SK-MEL-5 (cell line): ENCODE data around the gene GPC6. TPM values are rescaled to one million over a fixed set of nuclear protein-coding genes. Genes with fewer than 3 reads are reported as not detected.

Source experiments
- DNase-seq: peaks from one replicate; pipeline ENCODE4 v3.0.0-alpha.2; 2016; ENCODE audit warnings: low read depth, low spot score
- in situ Hi-C: cut with HindIII; loops from 2 replicates; pipeline ENCODE4 v1.10.0; 2016; ENCODE audit warnings: low sequenced_read_pairs, high pct_unique_total_duplicates, low pct_unique_long_range_greater_than_20kb
- total RNA-seq: library from RNA; depleted of rRNA; stranded (reverse); fragments of >200 nt; shearing (Covaris generic); gene quantifications from 2 replicates; pipeline ENCODE4 v1.2.3, GENCODE V29; 2014

GPC6 gene
- total RNA-seq, 1 experiment from 2014 or later = 6.6 TPM

DNA sequence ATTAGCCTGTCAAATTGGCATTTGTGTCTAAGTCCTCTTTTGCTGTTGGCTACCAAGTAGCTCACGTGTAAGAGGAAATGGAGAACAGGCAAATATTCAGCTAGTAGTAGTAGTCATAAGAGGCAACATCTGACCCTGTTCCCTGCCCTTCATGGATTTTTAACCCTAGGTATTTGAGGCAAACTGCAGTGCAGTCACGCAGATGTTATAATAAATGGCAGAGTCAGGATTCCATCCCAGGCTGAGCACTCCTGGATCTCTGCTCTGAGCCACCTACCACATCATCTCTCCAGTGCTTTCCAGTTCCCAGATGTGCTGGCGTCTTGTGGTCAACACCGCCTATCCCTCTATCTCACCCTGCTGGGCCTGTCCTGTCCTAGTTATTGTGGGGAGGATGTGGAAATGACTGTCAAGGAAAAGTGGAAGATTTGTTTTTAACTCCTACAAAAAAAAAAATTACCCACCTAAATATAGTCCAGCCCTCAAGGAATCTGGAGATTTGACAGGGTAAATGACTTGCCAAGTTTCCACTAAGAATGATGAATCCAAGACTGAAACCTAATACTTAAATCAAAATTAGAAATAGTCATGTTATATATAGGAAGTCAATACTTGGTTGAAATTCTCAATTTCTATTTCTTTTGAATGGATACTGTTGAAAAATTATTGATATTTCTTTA lies 322.9 kb downstream of the GPC6 start:
- DNase-seq = no peak
- in situ Hi-C loops = no loop called here

DNA sequence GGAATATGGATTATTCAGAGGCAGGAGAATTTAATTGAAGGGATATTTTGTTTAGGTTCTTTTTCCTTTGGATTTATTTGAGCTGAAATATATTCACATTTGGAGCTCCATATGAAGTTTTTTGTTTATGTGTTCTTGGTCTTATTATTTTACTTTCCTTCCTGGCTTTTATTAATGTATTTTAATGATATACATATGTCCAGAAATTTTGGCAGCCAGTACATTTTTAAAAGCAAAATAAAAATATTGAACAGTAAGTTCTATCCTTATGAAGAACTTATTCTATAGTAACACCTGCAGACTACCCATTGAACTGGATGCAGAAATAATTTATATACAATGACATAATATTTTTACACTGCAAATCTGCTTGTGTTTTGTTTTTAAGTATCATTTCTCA lies 323.6 kb downstream of the GPC6 start:
- DNase-seq = no peak
- in situ Hi-C loops = no loop called here

DNA sequence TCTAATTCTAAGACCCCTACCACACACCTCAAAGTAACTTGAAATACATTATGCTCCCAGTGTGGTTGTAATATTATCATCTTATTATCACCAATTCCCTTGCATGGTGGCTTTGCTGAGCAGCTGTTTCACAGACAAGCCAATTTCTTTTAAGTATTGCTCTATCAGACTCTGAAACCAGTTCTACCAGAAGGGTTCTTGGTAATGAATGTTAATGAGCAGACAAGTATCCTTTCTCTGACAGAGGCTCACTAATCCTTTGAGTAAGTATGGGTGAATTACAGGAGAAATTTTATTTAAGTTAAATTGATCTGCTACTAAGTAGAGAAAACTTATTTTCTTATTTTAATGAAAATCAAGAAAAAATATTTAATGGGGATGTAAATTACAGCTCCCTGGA lies 326.0 kb downstream of the GPC6 start:
- in situ Hi-C loops = no loop called here
- no peak for DNase-seq

DNA sequence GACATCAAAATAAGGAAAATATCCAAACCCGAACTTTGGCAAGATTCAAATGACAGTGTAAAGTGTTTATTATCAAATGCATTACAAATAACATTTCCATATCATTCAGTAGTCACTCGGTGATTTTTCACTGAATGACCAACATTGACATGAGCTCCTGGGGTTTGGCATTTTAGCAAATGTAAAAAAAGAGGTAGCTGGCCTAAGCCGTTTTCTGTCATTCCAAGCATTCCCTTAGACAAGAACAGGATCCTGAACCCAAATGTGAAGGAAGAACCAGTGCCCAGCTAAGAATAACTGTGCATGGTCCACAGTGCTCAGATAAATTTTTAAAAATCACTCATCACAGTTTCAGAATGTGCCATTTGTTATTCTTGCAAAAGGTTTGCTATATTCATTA lies 327.9 kb downstream of the GPC6 start:
- DNase-seq = no peak
- in situ Hi-C loops = no loop called here

DNA sequence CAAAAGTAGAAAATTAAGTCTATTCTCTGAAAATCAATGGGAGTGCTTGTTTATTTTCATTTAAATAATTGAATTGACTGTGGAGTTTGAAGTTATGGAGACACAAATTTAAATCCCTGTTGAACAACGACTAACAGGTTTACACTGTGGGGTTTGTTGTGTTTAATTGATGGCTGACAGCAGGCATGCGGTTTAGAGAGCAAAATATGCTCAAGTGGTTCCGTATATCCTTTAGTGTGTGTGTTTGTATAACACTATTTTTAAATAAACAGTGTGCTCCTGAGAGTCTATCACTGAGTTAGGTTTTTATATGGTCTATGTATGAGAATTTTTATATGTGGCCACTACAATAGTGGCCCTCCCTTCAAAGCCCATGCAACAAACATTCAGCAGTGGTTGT lies 332.0 kb downstream of the GPC6 start:
- in situ Hi-C loops = no loop called here
- DNase-seq = no peak

DNA sequence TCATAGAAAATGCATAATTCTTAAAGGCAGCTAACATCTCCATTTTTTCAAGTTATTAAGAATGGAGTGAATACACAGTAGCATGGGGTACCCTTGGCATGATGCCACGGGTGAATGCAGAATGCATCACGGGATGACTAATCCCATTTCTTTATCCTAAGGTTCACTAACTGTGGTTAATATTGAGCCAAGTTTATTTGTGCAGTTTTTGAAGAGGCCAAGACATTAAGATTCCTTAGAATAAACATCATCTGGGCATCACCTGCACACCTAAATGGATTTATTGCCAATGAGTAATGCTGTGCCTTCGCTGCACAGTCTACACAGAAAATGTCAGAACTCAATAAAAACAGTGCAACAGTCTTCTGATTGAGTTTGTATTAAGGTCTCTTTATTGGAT lies 333.1 kb downstream of the GPC6 start:
- no peak for DNase-seq
- in situ Hi-C loops = no loop called here

DNA sequence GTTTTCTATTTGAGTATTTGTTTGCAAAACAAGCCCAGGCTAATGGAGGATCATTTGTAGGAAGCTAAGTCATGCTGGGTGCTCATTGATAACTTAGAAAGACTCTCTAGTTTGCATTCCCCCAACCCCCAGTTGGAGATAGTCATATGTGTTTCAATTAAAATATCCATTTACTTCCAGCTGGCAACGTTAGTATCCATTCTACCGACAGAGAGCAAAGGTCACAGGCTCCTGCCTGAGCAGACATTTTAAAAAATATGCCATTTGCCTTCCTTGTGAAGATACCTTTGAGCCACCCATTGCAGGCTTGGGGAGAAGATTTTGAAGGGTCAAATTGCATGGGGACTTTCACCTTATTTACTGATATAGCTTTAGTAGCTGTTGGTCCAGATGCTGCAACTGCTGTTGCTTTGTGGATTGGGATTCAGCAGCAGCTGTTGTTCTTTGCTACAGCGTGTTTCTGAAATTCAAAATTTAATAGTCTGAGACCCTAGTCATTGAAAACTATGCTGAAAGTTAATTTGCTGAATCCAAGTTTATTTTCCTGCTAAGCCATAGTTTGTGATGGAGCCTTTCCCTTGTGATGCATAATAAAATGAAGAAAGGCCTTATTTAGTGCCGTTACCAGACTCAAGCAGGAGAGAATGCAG lies 335.1 kb downstream of the GPC6 start:
- DNase-seq = no peak
- in situ Hi-C loops = no loop called here

DNA sequence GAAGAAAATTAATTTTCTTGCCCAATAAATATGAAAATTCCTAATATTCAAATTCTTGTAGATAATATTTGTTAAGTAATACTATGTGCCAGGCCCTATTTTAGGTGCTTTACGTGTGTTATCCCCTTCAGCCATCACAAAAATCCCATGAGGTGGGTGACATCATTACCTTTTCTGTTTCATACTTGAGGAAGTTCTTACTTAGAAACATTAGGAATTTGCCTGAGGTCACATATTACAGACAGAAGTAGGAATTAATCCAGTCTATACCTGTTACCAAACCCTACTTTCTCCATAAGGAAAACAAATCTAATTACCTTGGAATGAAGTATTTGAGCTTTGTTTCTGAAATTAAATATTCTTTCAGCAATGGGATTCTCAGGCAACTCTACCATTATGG lies 336.1 kb downstream of the GPC6 start:
- in situ Hi-C loops = no loop called here
- DNase-seq = no peak

DNA sequence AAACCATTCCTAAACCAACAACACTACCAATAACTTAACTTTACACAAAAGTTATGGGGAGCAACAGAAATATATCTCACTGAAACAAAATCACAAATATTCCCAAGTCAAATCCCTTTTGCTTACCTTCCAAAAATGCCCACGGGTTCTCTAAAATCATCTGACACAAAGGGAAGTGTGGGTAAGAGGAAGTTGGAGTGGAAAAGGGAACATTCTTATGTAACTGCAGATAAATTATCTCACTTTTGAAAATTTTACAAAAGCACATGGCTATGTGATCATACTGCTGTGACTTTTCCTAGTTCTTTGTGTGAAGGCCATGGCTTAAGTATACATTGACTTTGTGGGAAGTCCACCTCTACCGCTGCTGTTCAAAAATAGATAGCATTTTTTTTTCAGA lies 350.5 kb downstream of the GPC6 start:
- in situ Hi-C loops = no loop called here
- DNase-seq = no peak

DNA sequence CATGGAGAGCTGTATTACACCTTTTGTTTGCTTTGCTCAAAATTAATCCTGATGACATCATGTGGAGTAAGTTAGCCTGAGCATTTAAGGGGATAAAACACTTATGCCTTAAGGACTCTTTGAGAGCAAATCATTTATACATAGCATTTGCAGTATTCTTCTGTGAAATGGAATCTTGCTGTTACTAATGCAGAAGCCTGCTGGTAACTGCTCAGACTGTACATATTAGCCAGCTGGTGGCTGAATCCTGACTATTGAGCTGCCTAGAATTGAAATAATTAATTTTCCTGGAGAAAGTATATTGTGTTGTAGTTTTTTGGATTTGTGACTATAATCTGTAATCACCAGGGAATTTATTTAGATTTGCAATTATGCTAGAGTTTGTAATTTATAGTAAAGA lies 363.2 kb downstream of the GPC6 start:
- in situ Hi-C loops = no loop called here
- no peak for DNase-seq

DNA sequence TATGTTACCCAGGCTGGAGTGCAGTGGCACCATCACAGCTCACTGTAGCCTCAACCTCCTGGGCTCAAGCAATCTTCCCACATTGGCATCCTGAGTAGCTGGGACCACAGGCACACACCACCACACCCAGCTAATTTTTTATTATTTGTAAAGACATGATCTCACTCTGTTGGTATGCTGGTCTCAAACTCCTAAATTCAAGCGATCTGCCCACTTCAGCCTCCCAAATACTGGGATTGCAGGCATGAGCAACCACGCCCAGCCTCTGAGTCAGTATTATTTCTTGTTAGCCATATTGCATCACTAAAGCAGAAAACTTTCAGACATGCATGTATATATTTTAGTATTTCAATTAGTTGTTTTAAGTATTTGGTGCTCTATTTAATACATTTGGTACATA lies 376.4 kb downstream of the GPC6 start:
- in situ Hi-C loops = no loop called here
- DNase-seq = no peak

DNA sequence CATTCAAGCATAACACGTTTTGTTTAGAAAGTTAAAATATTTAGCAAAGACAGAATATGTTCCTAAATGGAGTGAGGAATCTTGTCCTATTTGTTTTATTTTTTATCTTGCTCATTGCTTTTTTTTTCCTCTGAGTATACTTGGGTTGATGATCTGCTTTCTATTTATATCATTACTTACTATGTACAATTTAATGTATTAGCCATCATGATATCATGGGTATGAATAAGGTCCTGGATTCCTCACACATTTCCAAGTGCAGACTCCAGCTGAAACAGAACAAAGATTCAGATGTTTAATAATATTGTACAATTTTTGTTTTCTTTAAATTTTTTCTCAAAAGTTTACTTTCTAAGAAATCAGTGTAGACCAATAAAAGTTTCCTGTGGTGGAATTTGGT lies 388.2 kb downstream of the GPC6 start:
- in situ Hi-C loops = no loop called here
- DNase-seq = no peak

DNA sequence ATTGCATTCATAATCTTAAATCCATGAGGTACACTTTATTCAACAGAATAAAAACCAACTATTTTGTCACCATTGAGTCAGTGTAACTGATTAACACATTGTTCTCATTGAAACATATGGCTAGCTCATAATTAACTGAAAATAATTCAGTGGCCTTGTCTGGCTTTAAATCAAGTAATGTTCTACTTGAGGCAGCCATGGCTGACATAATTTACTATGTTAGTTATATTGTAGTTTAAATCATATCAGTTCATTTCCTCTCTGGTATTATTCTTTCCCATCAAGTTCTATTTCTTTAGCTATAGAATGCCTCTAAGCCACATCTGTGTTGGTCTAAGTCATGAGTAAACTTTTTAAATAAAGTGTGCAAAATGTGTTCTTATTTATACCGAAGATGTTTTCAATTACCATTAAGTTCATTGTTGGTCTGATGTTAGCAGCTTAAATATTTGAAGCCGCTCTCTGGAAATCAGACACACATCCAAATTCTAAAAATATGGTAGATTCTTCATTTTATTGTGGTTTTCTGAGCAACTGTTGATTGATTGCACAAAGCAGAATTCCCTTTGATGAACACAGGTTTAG lies 393.7 kb downstream of the GPC6 start:
- in situ Hi-C loops = no loop called here
- no peak for DNase-seq

DNA sequence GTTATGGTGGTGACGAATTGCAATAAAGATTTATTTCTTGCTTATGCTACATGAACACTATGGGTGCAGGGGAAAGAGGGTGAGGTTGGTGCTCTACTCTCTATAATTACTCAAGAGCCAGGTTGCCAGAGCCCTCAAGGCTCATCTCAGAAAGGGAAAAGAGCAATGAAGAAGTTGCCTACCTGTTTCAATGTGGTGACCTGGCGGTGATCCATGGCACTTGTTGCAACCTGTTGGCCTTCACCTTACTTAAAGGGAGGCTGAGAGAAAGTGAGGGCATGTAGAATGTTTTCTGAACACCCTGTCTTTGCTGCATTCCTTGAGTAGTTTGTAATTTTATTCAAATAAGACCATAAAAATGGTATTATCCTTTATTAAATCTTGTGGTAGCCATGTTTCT lies 394.4 kb downstream of the GPC6 start:
- no peak for DNase-seq
- in situ Hi-C loops = no loop called here

DNA sequence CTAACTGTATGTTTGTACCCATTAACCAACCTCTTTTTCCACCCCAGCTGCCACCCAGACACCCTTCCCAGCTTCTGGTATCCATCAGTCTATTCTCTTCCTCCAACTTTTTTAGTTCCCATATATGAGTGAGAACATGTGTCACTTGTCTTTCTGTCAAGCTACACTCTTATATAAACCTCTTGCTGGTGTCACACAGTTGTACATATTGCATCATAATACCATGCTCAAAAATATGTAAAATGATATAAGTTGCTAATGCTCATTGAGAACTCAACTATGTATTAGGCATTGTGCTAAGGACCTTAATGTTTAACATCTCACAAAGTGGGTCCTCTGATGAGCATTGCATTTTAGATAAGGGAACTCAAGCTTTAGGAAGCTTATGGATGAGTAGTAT lies 395.4 kb downstream of the GPC6 start:
- no peak for DNase-seq
- in situ Hi-C loops = no loop called here

DNA sequence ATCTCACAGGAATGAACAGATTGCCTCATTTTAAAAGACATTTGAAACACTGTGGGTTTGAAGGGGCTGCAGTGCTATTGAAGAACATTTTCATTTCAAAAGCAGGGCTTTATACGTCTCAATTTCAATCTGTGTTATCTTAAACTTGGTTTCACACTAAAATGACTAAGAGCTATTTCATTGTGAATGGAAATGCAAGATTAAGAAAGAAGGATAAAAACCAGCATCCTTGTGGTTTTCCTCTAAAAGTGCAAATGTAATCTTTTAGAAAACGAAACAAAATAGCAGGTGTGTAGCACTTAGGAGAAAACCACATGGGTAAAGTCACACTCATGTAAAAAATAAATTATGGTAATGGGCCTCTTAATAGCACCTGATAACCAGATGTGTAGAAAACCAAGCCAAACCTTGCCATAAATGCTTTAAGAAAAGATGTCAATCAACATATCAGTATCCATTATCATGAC lies 397.7 kb downstream of the GPC6 start:
- no peak for DNase-seq
- in situ Hi-C loops = no loop called here

DNA sequence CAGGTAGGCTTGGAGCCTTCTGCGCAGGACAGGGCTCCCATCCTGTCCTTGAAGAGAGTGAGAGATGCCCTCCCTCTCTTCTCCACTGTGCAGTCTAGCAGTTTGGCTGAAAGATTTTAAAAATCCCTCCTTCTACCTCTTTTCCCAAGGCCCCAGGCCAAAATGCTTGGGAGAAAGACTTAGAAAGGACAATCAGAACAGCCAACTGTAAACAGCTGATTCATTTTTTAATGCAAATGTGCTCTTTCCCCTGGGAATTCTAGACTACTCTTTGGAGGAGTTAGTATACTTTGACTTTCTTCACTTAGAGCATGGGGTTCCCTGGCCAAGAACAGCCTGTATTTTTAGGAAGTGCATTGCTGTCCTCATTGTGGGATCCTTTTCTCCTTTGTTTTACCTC lies 398.9 kb downstream of the GPC6 start:
- in situ Hi-C loops = no loop called here
- no peak for DNase-seq

DNA sequence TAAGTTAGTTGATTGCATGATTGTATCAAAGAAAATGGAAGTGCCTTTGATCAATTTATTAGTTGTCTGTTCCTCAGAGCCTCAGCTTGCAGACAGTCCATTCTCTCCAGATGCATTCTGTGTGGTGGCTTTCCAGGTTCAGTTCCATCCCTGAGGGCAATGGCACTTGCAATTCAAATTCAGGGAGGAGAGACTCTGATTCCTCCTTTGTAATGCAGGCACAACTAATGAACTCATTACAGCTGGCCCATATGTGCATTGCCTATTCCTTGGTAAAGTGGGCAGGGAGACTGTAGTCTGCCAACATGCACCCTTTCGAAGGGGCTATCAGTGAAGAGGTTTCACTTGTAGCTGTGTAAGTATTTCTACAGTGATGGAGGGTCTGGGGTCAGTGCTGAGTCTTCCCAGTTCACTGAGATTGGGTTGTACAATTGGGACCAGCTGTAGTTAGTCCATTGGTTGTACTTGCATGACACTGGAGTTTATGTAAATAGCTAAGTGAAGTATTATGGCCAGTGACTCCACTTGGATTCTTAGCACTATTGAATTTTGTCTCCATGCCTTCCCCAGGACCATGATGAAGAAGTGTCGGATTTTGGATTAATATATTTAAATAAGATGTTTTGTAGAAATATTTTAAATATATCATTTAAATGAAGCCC lies 401.7 kb downstream of the GPC6 start:
- in situ Hi-C loops = no loop called here
- no peak for DNase-seq

DNA sequence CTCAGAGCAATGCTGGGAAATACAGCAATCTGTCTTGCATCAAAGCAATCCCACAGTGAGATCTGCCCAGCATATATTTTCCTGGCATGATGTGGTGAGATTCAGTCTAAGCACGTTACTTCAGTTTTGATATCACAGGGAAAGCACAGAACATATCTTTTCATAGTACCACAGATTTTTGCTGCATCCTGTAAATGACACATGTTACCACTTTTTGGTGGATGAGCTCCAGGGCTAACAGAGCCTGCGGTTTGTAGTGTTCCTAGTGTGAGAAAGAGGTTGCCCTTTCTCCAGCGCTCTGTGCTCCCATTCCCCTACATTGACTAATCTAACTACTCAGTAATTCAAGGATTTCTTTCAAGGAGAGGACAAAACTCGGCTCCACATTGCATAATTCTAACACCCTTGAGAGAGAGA lies 409.0 kb downstream of the GPC6 start:
- DNase-seq = no peak

More for the DNA sequence above, 409.0 kb downstream of the GPC6 start:
- in situ Hi-C loops = no loop called here
